ENCODE measurements around the gene TMIE. TPM values are rescaled to one million over a fixed set of nuclear protein-coding genes. Genes with fewer than 3 reads are reported as not detected.

TMIE gene
- total and polyA plus RNA-seq, 9 of the 15 experiments (the other 6 are each of a cell fraction or from before 2014, with no cell fraction given) = not detected

- Histone ChIP-seq H3K79me2 (ENCODE audit: control insufficient read depth, insufficient read depth, low read length) (no peaks in the 10 kb centered on the region), H3K4me1 (replicated peaks in 1 of 2; ENCODE audit: control insufficient read depth in 2 of 2, insufficient read depth in 2 of 2, low read length in 2 of 2) (peaks cover 0 to 10% of the 10 kb centered on the region in 2 experiments; a peak in 1 of 5 replicates), H3K36me3 (ENCODE audit: control insufficient read depth, insufficient read depth, low read length) (no peaks in the 10 kb centered on the region), H3K4me3 (no peak within 1 kb of the TSS), H4K20me1 (replicated peaks; ENCODE audit: control insufficient read depth, insufficient read depth, low read length) (peaks cover 8% of the 10 kb centered on the region; the same call in 1 of the 2 replicates), H2AFZ (ENCODE audit: low read depth, low read length) (no peak within 1 kb of the TSS), H3K9ac (ENCODE audit: insufficient read depth in 1 of 2, low read depth in 2 of 2, low read length in 2 of 2) (no peak within 1 kb of the TSS), H3K4me2 (ENCODE audit: insufficient read depth, low read length) (no peak within 1 kb of the TSS), H3K9me1 (ENCODE audit: control insufficient read depth, insufficient read depth, low read length) (no peaks in the 10 kb centered on the region), H3K27ac (ENCODE audit: extremely low read depth, low read depth, low read length) (no peak within 1 kb of the TSS), H3K27me3 (ENCODE audit: control insufficient read depth in 2 of 2, insufficient read depth in 2 of 2, low read length in 2 of 2) (peaks cover 15 to 66% of the 10 kb centered on the region in 2 experiments), H3K9me3 (replicated peaks; ENCODE audit: control insufficient read depth, insufficient read depth, low read depth, low read length) (no peaks in the 10 kb centered on the region)
- ChIA-PET CTCF (ENCODE audit: low intra/inter-chr PET ratio) (interaction anchor here (0.6 kb wide), 1 partner anchor 229 kb away, joined by 3 read pairs; no protein-coding TSS in a partner anchor), POLR2A (interaction anchor here (0.7 kb wide), 1 partner anchor 33 kb away, joined by 3 read pairs; no protein-coding TSS in a partner anchor)
- DNase-seq (ENCODE audit: extremely low read depth in 1 of 4, low spot score in 3 of 4) (peak; percentile 62 to 93 (median 87)), ATAC-seq (peak; percentile 98), FAIRE-seq (peak; percentile 29)
- no TSS peak for BruUV-seq (replicated peaks)
- in situ Hi-C loops (cut with MboI) = loop anchor here (5.0 to 10.0 kb wide), 2 partner anchors 180 to 637 kb away; no protein-coding TSS in a partner anchor
- WGBS (ENCODE audit: insufficient coverage, low coverage, missing lambda C conversion rate) = 37% methylated on average over 51 of the region's 61 CpGs
- intact Hi-C loops (cut with micrococcal nuclease) = no loop called here
- TF ChIP-seq RB1 (IDR thresholded peaks at IDR 0.05; ENCODE audit: low read depth) (peak; percentile 53; the same call in 1 of the 2 replicates), MEIS2 (IDR thresholded peaks at IDR 0.05; ENCODE audit: partially characterized antibody) (no peak), RAD21 (CRISPR knock-in tag; conservative IDR thresholded peaks at IDR 0.05 in 1 of 2, IDR thresholded peaks at IDR 0.05 in 1 of 2) (peak in 1 of 2 experiments; percentile 51; a peak in 2 of 4 replicates), VEZF1 (CRISPR knock-in tag; IDR thresholded peaks at IDR 0.05) (peak; percentile 49), ZBTB1 (CRISPR knock-in tag; IDR thresholded peaks at IDR 0.05; ENCODE audit: borderline replicate concordance, low read depth) (no peak), ZBTB7A (IDR thresholded peaks at IDR 0.05; ENCODE audit: borderline replicate concordance, control insufficient read depth, low read depth, low read length) (peak; percentile 77; the same call in 1 of the 2 replicates), CTCF (IDR thresholded peaks at IDR 0.05 in 2 of 3, conservative IDR thresholded peaks at IDR 0.05 in 1 of 3; ENCODE audit: insufficient read depth in 2 of 3, low read depth in 1 of 3, low read length in 3 of 3) (peak; percentile 90 to 100 (median 99)), POLR2H (tag; IDR thresholded peaks at IDR 0.05; ENCODE audit: low read depth) (no peak), KAT2B (IDR thresholded peaks at IDR 0.05; ENCODE audit: low read depth, low read length) (peak; percentile 82), SMAD4 (CRISPR knock-in tag; conservative IDR thresholded peaks at IDR 0.05) (peak; percentile 74), ZBTB33 (CRISPR knock-in tag; IDR thresholded peaks at IDR 0.05) (peak; percentile 96), YY1 (IDR thresholded peaks at IDR 0.05; ENCODE audit: borderline replicate concordance in 1 of 3, control insufficient read depth in 1 of 3, extremely low read depth in 1 of 3, insufficient read depth in 3 of 3, insufficient read length in 1 of 3, insufficient replicate concordance in 2 of 3, low read depth in 1 of 3, low read length in 2 of 3) (peak in 1 of 3 experiments; percentile 10), HNRNPL (IDR thresholded peaks at IDR 0.05; ENCODE audit: low read depth, low read length) (peak; percentile 63; the same call in 1 of the 2 replicates)
These were observed 16.4 kb downstream of the TMIE start, which contains the start of gene PRSS50 for GRCh38 chr3:46717447-46718231. Gene PRSS50, minus strand, starts transcription at chr3:46717869. Its CDS starts 45 bp downstream, at chr3:46717824.

Measured in K562 (cell line).